Fibroblast of skin of abdomen (primary cell): Measurements from ENCODE around the gene HORMAD2.
A peak's percentile ranks its signal among the peaks of the same experiment; 100 is the strongest.
"Not testable (repeated sequence)": the region's sequence is repeated elsewhere in the genome, so short reads cannot be mapped to it uniquely, and the experiment has no call there.

Experiments used
- DNase-seq: peaks from one replicate; pipeline ENCODE4 v3.0.0-alpha.2; 2013

HORMAD2 gene

GRCh38 chr22:30057375-30057774 is 22.9 kb upstream of the HORMAD2 start:
- no peak for DNase-seq

- not testable (repeated sequence) for DNase-seq
Observed at GRCh38 chr22:30059346-30060020, 20.8 kb upstream of the HORMAD2 start.

- not testable (repeated sequence) for DNase-seq
Observed at GRCh38 chr22:30061094-30061493, 19.2 kb upstream of the HORMAD2 start.

GRCh38 chr22:30062259-30062658 is 18.0 kb upstream of the HORMAD2 start:
- DNase-seq, result no peak

- DNase-seq, result no peak
Observed at GRCh38 chr22:30062950-30063349, 17.3 kb upstream of the HORMAD2 start.

GRCh38 chr22:30064172-30064571 is 16.1 kb upstream of the HORMAD2 start:
- DNase-seq, result no peak

GRCh38 chr22:30073743-30074142 is 6.5 kb upstream of the HORMAD2 start:
- peak; percentile 4 for DNase-seq

GRCh38 chr22:30074147-30074546 is 6.1 kb upstream of the HORMAD2 start:
- DNase-seq, result no peak

GRCh38 chr22:30074994-30075393 is 5.3 kb upstream of the HORMAD2 start:
- no peak for DNase-seq

GRCh38 chr22:30077279-30077880 is 2.9 kb upstream of the HORMAD2 start:
- DNase-seq, result no peak

- DNase-seq, result no peak
Observed at GRCh38 chr22:30078320-30079311, 1.6 kb upstream of the HORMAD2 start.

- no peak for DNase-seq
Observed at GRCh38 chr22:30080805-30081204, 541 bp downstream of the HORMAD2 start.

- DNase-seq, result no peak
Observed at GRCh38 chr22:30086496-30086895, 6.2 kb downstream of the HORMAD2 start.

GRCh38 chr22:30087037-30087436 is 6.8 kb downstream of the HORMAD2 start:
- DNase-seq, result not testable (repeated sequence)

GRCh38 chr22:30087611-30088010 is 7.3 kb downstream of the HORMAD2 start:
- no peak for DNase-seq

- no peak for DNase-seq
Observed at GRCh38 chr22:30088468-30088867, 8.2 kb downstream of the HORMAD2 start.

- DNase-seq, result no peak
Observed at GRCh38 chr22:30089655-30089974, 9.4 kb downstream of the HORMAD2 start.

GRCh38 chr22:30092686-30093085 is 12.4 kb downstream of the HORMAD2 start:
- DNase-seq, result no peak

GRCh38 chr22:30094804-30095203 is 14.5 kb downstream of the HORMAD2 start:
- no peak for DNase-seq

GRCh38 chr22:30097861-30098260 is 17.6 kb downstream of the HORMAD2 start:
- no peak for DNase-seq

GRCh38 chr22:30100770-30101169 is 20.5 kb downstream of the HORMAD2 start:
- DNase-seq, result not testable (repeated sequence)

GRCh38 chr22:30104501-30105156 is 24.4 kb downstream of the HORMAD2 start:
- DNase-seq, result peak; percentile 34

- DNase-seq, result no peak
Observed at GRCh38 chr22:30105483-30105882, 25.2 kb downstream of the HORMAD2 start.
